Endodermal cell (in vitro differentiated cells): ENCODE data around the gene FRY. TPM values are rescaled to one million over a fixed set of nuclear protein-coding genes. Genes with fewer than 3 reads are reported as not detected.

ENCODE experiments used
- DNase-seq: peaks from one replicate; pipeline ENCODE4 v3.0.0-alpha.2; 2017
- H3K27ac ChIP-seq: 2 replicates; pipeline ENCODE4 v1.5.1; 2013; ENCODE audit warnings: mild to moderate bottlenecking, low read depth, low read length, moderate library complexity
- H3K27me3 ChIP-seq: 2 replicates; pipeline ENCODE4 v1.6.1; 2013; ENCODE audit warnings: mild to moderate bottlenecking, low read length, moderate library complexity; ENCODE audit not compliant: insufficient read depth, control insufficient read depth, poor library complexity, severe bottlenecking
- H3K36me3 ChIP-seq: 2 replicates; pipeline ENCODE4 v1.7.0; 2013; ENCODE audit warnings: mild to moderate bottlenecking, low read length, moderate library complexity; ENCODE audit not compliant: control insufficient read depth, insufficient read depth
- H3K4me1 ChIP-seq: one replicate; pipeline ENCODE4 v1.7.0; 2013; ENCODE audit warnings: low read length; ENCODE audit not compliant: control insufficient read depth, insufficient read depth
- H3K4me3 ChIP-seq: 2 replicates; pipeline ENCODE4 v1.5.1; 2013; ENCODE audit warnings: mild to moderate bottlenecking, low read length, moderate library complexity
- H3K9ac ChIP-seq: 2 replicates; pipeline ENCODE4 v1.6.1; 2013; ENCODE audit warnings: mild to moderate bottlenecking, low read length, moderate library complexity; ENCODE audit not compliant: poor library complexity, severe bottlenecking; ENCODE audit errors: extremely low read depth
- H3K9me3 ChIP-seq: 2 replicates; pipeline ENCODE4 v1.6.1; 2013; ENCODE audit warnings: mild to moderate bottlenecking, low read length, moderate library complexity; ENCODE audit not compliant: control insufficient read depth
- H3K27ac Mint-ChIP-seq: 2 replicates; pipeline ENCODE4 v1.8.0; 2020; ENCODE audit warnings: mixed read lengths
- H3K27me3 Mint-ChIP-seq: 2 replicates; pipeline ENCODE4 v1.8.0; 2021; ENCODE audit warnings: mild to moderate bottlenecking, mixed read lengths; ENCODE audit not compliant: insufficient read depth
- H3K36me3 Mint-ChIP-seq: 2 replicates; pipeline ENCODE4 v1.8.0; 2020; ENCODE audit warnings: low read depth, mixed read lengths
- H3K4me1 Mint-ChIP-seq: 2 replicates; pipeline ENCODE4 v1.8.0; 2020; ENCODE audit warnings: mixed read lengths
- H3K4me3 Mint-ChIP-seq: 2 replicates; pipeline ENCODE4 v1.8.0; 2020; ENCODE audit warnings: mild to moderate bottlenecking, moderate library complexity, mixed read lengths
- H3K9me3 Mint-ChIP-seq: 2 replicates; pipeline ENCODE4 v1.8.0; 2020; ENCODE audit warnings: mild to moderate bottlenecking, mixed read lengths
- CTCF ChIP-seq: fragments of 200-600 bp; sonication (generic); conservative IDR thresholded peaks from 2 replicates; pipeline ENCODE4 v1.5.0; 2021; ENCODE audit warnings: antibody characterized with exemption, mild to moderate bottlenecking
- WGBS, 2 experiments: methylation state at CpG; one replicate each; pipeline versions ENCODE4 v1.1.5 to v1.1.7; 2013; ENCODE audit warnings: missing lambda C conversion rate in 2 of 2, mixed read lengths in 1 of 2; ENCODE audit not compliant: insufficient coverage in 1 of 2, insufficient read length in 1 of 2; 5-methylcytosine and 5-hydroxymethylcytosine counted together
- total RNA-seq, 2 donors: library from RNA; stranded (reverse); fragmentation: NEBNext Ultra II Directional in 1 of 2; extraction: Animal tissue kit (Norgen Biotek cat#: 25700) in 1 of 2; gene quantifications; 2 replicates in 1 of 2; 3 replicates in 1 of 2; pipeline ENCODE4 v1.2.1, GENCODE V29; 2021

FRY gene
- total RNA-seq, 2 donors from 2014 or later: 20.1 to 30.8 TPM

- peaks cover 1% of the 10 kb centered on the region for H3K9me3 Mint-ChIP-seq
- 90 to 97% methylated on average over 3 to 4 of the region's 4 CpGs for whole genome bisulfite sequencing, 2 experiments
Measured at GRCh38 chr13:32272021-32272683, 240.6 kb downstream of the FRY start.

DNA sequence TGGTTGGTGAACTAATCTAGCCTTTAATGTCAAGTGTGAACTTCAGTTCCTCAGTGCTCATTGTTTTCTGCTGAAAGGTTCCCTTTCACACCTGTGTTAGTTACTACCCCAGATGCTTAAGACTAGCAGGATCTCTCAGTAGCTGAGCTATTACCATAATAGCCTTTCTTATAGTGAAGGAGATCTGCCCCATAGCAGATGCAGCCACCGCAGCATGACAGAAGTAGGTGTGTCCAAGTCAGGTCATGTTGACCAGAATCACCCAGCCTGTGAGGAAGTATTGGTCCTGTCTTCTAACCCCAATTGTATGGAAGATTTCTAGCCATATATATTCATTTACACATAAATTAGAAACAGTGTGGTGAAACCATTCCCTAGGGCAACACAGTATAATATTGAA lies 246.3 kb downstream of the FRY start:
- 43% methylated on average over 1 of the region's 1 CpG; no CpG with 5 or more reads in 1 of the 2 experiments for WGBS, 2 experiments
- Histone ChIP-seq H3K4me1 (peaks cover 4% of the 10 kb centered on the region), H3K27ac (no peak overlapping the region), H3K9ac (no peak overlapping the region), H3K27me3 (no peaks in the 10 kb centered on the region), H3K36me3 (no peaks in the 10 kb centered on the region), H3K4me3 (no peak overlapping the region), H3K9me3 (no peaks in the 10 kb centered on the region)
- no peak overlapping the region for H3K27ac Mint-ChIP-seq
- no peak for TF ChIP-seq CTCF
- peaks cover 8% of the 10 kb centered on the region for H3K36me3 Mint-ChIP-seq
- DNase-seq: no peak
- H3K4me1 Mint-ChIP-seq: peaks cover 8% of the 10 kb centered on the region
- no peak overlapping the region for H3K4me3 Mint-ChIP-seq
- no peaks in the 10 kb centered on the region for H3K27me3 Mint-ChIP-seq
- H3K9me3 Mint-ChIP-seq: peaks cover under 1% of the 10 kb centered on the region

More at GRCh38 chr13:32272021-32272683, 240.6 kb downstream of the FRY start:
- H3K4me1 ChIP-seq: no peaks in the 10 kb centered on the region
- H3K27me3 Mint-ChIP-seq: no peaks in the 10 kb centered on the region
- H3K9ac ChIP-seq: no peak overlapping the region
- no peaks in the 10 kb centered on the region for H3K27me3 ChIP-seq
- no peaks in the 10 kb centered on the region for H3K9me3 ChIP-seq
- peaks cover 3% of the 10 kb centered on the region for H3K4me1 Mint-ChIP-seq
- H3K4me3 Mint-ChIP-seq: no peak overlapping the region
- H3K27ac ChIP-seq: no peak overlapping the region
- no peak for DNase-seq
- H3K36me3 ChIP-seq: no peaks in the 10 kb centered on the region
- H3K4me3 ChIP-seq: no peak overlapping the region
- no peak overlapping the region for H3K27ac Mint-ChIP-seq
- peaks cover 14% of the 10 kb centered on the region for H3K36me3 Mint-ChIP-seq
- TF ChIP-seq CTCF: no peak

DNA sequence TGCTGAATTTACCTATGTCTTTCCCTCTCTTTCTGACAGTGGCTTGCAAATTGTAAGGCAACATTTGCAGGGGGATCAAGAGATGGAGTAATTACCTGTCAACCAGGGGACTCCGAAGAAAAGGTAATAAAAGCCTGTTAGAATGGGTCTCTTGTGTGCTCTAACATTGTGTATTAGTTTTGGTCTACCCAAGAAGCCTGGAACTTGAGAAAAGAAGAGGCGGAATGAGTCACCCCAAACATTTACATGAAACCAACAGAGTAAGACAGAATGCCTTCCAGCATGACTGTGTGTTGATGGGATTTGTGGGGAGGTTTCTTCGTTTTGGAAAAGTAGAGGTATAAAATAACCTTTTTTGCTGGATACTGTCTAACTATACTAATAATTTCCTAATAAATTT lies 246.9 kb downstream of the FRY start:
- H3K27ac Mint-ChIP-seq: no peak overlapping the region
- no peaks in the 10 kb centered on the region for H3K36me3 ChIP-seq
- no peak overlapping the region for H3K9ac ChIP-seq
- H3K27me3 ChIP-seq: no peaks in the 10 kb centered on the region
- DNase-seq: no peak
- no peaks in the 10 kb centered on the region for H3K9me3 ChIP-seq
- peaks cover 8% of the 10 kb centered on the region for H3K4me1 Mint-ChIP-seq
- no peak for TF ChIP-seq CTCF
- no peak overlapping the region for H3K4me3 ChIP-seq
- 83% methylated on average over 2 of the region's 3 CpGs; no CpG with 5 or more reads in 1 of the 2 experiments for WGBS, 2 experiments
- no peaks in the 10 kb centered on the region for H3K27me3 Mint-ChIP-seq
- peaks cover 4% of the 10 kb centered on the region for H3K4me1 ChIP-seq
- no peak overlapping the region for H3K4me3 Mint-ChIP-seq
- peaks cover 6% of the 10 kb centered on the region for H3K36me3 Mint-ChIP-seq
- no peak overlapping the region for H3K27ac ChIP-seq
- no peaks in the 10 kb centered on the region for H3K9me3 Mint-ChIP-seq
